Nephron progenitor cell (in vitro differentiated cells): ENCODE data around the gene TSPAN32.

Experiments
- DNase-seq: peaks from one replicate; pipeline ENCODE4 v3.0.0; 2021
- H3K27ac Mint-ChIP-seq: 2 replicates; pipeline ENCODE4 v1.8.0; 2021; ENCODE audit warnings: mild to moderate bottlenecking, moderate library complexity, mixed read lengths
- H3K27me3 Mint-ChIP-seq: 2 replicates; pipeline ENCODE4 v1.8.0; 2021; ENCODE audit warnings: mild to moderate bottlenecking, low read depth, mixed read lengths; ENCODE audit not compliant: poor library complexity
- H3K36me3 Mint-ChIP-seq: 2 replicates; pipeline ENCODE4 v1.8.0; 2021; ENCODE audit warnings: low read depth, mixed read lengths
- H3K4me1 Mint-ChIP-seq: 2 replicates; pipeline ENCODE4 v1.8.0; 2021; ENCODE audit warnings: mixed read lengths
- H3K4me3 Mint-ChIP-seq: 2 replicates; pipeline ENCODE4 v1.8.0; 2021; ENCODE audit warnings: mild to moderate bottlenecking, moderate library complexity, mixed read lengths
- H3K9me3 Mint-ChIP-seq: 2 replicates; pipeline ENCODE4 v1.8.0; 2021; ENCODE audit warnings: mild to moderate bottlenecking, moderate library complexity, mixed read lengths
- CTCF ChIP-seq: fragments of 200-600 bp; sonication (generic); IDR thresholded peaks from 2 replicates; pipeline ENCODE4 v1.5.0; 2021; ENCODE audit warnings: antibody characterized with exemption

Gene TSPAN32

GRCh38 chr11:2311353-2312133 is 9.7 kb downstream of the TSPAN32 start:
- Mint-ChIP-seq H3K27me3 (no peaks in the 10 kb centered on the region), H3K27ac (no peak overlapping the region), H3K9me3 (no peaks in the 10 kb centered on the region), H3K4me3 (no peak overlapping the region), H3K36me3 (no peaks in the 10 kb centered on the region), H3K4me1 (peaks cover 17% of the 10 kb centered on the region)
- TF ChIP-seq CTCF, result no peak
- no peak for DNase-seq

- Mint-ChIP-seq H3K9me3 (no peaks in the 10 kb centered on the region), H3K27me3 (no peaks in the 10 kb centered on the region), H3K4me1 (peaks cover 12% of the 10 kb centered on the region), H3K4me3 (no peak overlapping the region), H3K27ac (no peak overlapping the region), H3K36me3 (no peaks in the 10 kb centered on the region)
- no peak for DNase-seq
- TF ChIP-seq CTCF, result no peak
Observed at GRCh38 chr11:2312232-2313042, 10.6 kb downstream of the TSPAN32 start.

- Mint-ChIP-seq H3K36me3 (no peaks in the 10 kb centered on the region), H3K4me1 (peaks cover 9% of the 10 kb centered on the region), H3K9me3 (peaks cover 4% of the 10 kb centered on the region), H3K27ac (no peak overlapping the region), H3K4me3 (no peak overlapping the region), H3K27me3 (no peaks in the 10 kb centered on the region)
- TF ChIP-seq CTCF, result no peak
- no peak for DNase-seq
Observed at GRCh38 chr11:2313051-2313951, 11.5 kb downstream of the TSPAN32 start.

GRCh38 chr11:2314136-2314524 is 12.3 kb downstream of the TSPAN32 start:
- DNase-seq, result no peak
- H3K4me3 Mint-ChIP-seq, result no peak overlapping the region
- peaks cover 4% of the 10 kb centered on the region for H3K9me3 Mint-ChIP-seq
- H3K4me1 Mint-ChIP-seq, result peaks cover 9% of the 10 kb centered on the region
- no peaks in the 10 kb centered on the region for H3K36me3 Mint-ChIP-seq
- TF ChIP-seq CTCF, result no peak
- H3K27me3 Mint-ChIP-seq, result no peaks in the 10 kb centered on the region
- H3K27ac Mint-ChIP-seq, result no peak overlapping the region

GRCh38 chr11:2314525-2315394 is 12.9 kb downstream of the TSPAN32 start:
- H3K27ac Mint-ChIP-seq, result peak overlapping the region; percentile 59
- H3K4me1 Mint-ChIP-seq, result peaks cover 9% of the 10 kb centered on the region
- no peak for TF ChIP-seq CTCF
- H3K36me3 Mint-ChIP-seq, result no peaks in the 10 kb centered on the region
- no peaks in the 10 kb centered on the region for H3K27me3 Mint-ChIP-seq
- no peak overlapping the region for H3K4me3 Mint-ChIP-seq
- H3K9me3 Mint-ChIP-seq, result peaks cover 4% of the 10 kb centered on the region
- no peak for DNase-seq
